Kidney epithelial cell (primary cell): ENCODE measurements around the gene RCBTB1. TPM values are rescaled to one million over a fixed set of nuclear protein-coding genes. Genes with fewer than 3 reads are reported as not detected.

Source experiments
- DNase-seq: peaks from one replicate; pipeline ENCODE4 v3.0.0-alpha.2; 2010; ENCODE audit warnings: low read depth
- H3K27me3 ChIP-seq: 2 replicates; pipeline ENCODE4 v1.6.0; 2011; ENCODE audit warnings: low read length; ENCODE audit not compliant: control insufficient read depth, insufficient read depth
- H3K36me3 ChIP-seq: 2 replicates; pipeline ENCODE4 v1.5.1; 2011; ENCODE audit warnings: low read length; ENCODE audit not compliant: control insufficient read depth, insufficient read depth
- H3K4me3 ChIP-seq: 2 replicates; pipeline ENCODE4 v1.5.1; 2011; ENCODE audit warnings: low read depth, mild to moderate bottlenecking, control low read depth, low read length
- total RNA-seq: library from RNA; depleted of rRNA; stranded (reverse); fragments of >200 nt; gene quantifications from 2 replicates; pipeline ENCODE4 v1.2.3, GENCODE V29; 2015
- TF ChIP-seq, protein P1 (sequence below): IDR thresholded peaks from 2 replicates; pipeline ENCODE4 v1.5.1; 2011; ENCODE audit warnings: mild to moderate bottlenecking, moderate library complexity, low read length, control low read depth, inconsistent platforms; ENCODE audit not compliant: insufficient read depth, poor library complexity, severe bottlenecking

Gene RCBTB1
- total RNA-seq, 1 donor from 2014 or later: 22.6 TPM

DNA sequence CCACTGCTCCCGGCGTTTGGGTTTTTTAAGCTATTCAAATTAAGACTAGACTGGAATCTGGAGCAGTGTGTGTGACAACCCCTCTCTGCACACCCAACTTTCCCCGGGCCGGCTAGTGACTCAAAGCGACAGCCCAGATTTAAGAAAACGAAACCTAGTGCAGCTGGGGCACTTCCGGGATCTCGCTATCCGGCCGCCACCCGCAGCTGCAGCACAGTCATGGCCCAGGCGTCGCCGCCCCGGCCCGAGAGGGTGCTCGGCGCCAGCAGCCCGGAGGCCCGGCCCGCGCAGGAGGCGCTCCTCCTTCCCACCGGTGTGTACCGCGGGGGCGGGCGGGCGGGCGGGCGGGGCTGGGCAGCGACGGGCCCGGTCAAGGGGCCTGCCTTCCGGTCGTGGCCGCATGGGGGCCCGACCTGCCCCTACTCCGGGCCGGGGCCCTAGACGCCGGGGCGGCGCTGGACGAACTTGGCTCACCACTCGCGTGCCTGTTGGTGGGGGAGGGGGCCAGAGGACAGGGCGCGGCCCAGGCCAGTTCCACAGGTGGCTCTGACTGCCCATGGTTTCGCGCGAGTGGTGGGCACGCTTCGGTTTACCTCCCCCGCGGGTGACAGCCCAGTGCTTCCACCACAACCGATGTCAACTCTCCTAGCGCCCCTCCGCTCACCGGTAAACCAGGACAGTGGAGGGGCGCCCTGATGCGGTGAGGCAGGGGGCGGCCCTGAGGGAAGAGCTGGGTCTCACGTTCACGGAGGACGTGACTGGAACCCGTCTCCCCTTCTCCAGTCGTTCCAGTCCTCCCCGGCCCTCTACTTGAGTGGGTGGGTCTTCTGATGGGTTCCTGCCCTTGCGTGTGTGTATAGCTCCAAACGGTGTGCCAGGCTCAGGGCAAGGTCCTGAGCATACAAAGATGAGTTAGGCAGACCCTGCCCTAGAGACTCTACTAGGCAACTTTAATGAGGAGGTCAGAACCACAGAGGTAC lies 89.3 kb downstream of the RCBTB1 start, which contains the start of gene PHF11:
Gene PHF11, plus strand, starts transcription at position 171 of the 980 bp plus-strand sequence. Its CDS starts 49 bp downstream, at position 220.
- peak; percentile 44 for DNase-seq
- Histone ChIP-seq H3K27me3 (no peaks in the 10 kb centered on the region), H3K36me3 (no peaks in the 10 kb centered on the region), H3K4me3 (peak within 1 kb of the TSS; percentile 57)
- TF ChIP-seq, protein P1, sequence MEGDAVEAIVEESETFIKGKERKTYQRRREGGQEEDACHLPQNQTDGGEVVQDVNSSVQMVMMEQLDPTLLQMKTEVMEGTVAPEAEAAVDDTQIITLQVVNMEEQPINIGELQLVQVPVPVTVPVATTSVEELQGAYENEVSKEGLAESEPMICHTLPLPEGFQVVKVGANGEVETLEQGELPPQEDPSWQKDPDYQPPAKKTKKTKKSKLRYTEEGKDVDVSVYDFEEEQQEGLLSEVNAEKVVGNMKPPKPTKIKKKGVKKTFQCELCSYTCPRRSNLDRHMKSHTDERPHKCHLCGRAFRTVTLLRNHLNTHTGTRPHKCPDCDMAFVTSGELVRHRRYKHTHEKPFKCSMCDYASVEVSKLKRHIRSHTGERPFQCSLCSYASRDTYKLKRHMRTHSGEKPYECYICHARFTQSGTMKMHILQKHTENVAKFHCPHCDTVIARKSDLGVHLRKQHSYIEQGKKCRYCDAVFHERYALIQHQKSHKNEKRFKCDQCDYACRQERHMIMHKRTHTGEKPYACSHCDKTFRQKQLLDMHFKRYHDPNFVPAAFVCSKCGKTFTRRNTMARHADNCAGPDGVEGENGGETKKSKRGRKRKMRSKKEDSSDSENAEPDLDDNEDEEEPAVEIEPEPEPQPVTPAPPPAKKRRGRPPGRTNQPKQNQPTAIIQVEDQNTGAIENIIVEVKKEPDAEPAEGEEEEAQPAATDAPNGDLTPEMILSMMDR: peak; percentile 2

DNA sequence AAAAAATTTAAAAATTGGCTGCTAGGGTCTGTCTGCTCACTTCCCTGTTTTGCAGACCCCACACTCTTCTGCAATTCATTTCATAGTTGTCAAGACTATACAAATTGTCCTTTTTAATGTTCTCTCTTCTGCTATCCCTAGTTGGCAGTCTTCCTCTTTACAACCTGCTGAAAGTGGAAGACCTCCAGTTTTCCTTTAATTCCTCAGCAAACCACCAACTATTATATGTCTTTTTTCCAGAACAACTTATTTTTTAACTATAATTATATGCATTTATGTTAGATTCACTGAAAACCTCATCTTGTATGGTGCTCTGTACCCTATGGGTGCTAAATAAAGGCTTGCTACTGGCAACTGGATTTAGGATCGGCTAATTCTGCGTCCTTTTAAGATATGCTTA lies 90.7 kb downstream of the RCBTB1 start:
- Histone ChIP-seq H3K4me3 (no peak overlapping the region), H3K27me3 (no peaks in the 10 kb centered on the region), H3K36me3 (no peaks in the 10 kb centered on the region)
- DNase-seq: no peak
- TF ChIP-seq, protein P1: no peak

DNA sequence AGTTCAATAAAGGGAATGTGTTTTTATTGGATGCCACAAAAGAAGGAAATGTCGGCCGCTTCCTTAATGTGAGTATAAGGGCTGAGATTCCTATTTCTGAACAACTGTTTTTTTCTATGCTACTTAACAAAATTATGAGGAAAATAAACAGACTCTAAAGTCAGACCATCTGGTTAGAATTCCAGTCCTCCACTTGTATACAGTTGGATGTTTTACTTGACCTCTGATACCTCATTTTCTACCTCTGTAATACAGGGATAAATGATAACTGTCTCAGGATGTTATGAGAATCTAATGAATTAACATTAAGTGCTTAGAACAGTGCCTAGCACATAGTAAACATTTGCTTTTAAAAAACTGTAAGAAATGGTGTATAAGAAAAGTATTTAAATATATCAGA lies 96.8 kb downstream of the RCBTB1 start:
- no peak overlapping the region for H3K4me3 ChIP-seq
- no peaks in the 10 kb centered on the region for H3K27me3 ChIP-seq
- TF ChIP-seq, protein P1: no peak
- no peak for DNase-seq
- H3K36me3 ChIP-seq: peaks cover 1% of the 10 kb centered on the region

Other genes with a start within 250 kb of the RCBTB1 start
- gene CAB39L, start 141.5 kb downstream of the RCBTB1 start, total RNA-seq: 12.7 and 18.3 TPM in 2 replicates
- gene SETDB2, start 141.3 kb downstream of the RCBTB1 start, total RNA-seq: 4.1 and 5.3 TPM in 2 replicates
- 24.9 and 27.8 TPM in 2 replicates for gene PHF11, start 89.6 kb downstream of the RCBTB1 start, total RNA-seq
- gene ARL11, start 42.9 kb upstream of the RCBTB1 start, total RNA-seq: 0.14 TPM in 1 of 2 replicates, not detected in the other
- 51.7 and 67.2 TPM in 2 replicates for gene EBPL, start 105.9 kb upstream of the RCBTB1 start, total RNA-seq
- gene KPNA3, start 207.1 kb upstream of the RCBTB1 start, total RNA-seq: 32.0 and 32.2 TPM in 2 replicates